Activated CD4-positive, alpha-beta memory T cell treated with anti-CD3 and anti-CD28 coated beads for 36 hours (primary cell): ENCODE data around the gene FNDC4. TPM values are rescaled to one million over a fixed set of nuclear protein-coding genes. Genes with fewer than 3 reads are reported as not detected.
A peak's percentile ranks its signal among the peaks of the same experiment; 100 is the strongest.

Experiments
- CTCF ChIA-PET: fragments of 350-600 bp; sonication (Branson Sonifier 250); formaldehyde crosslinking; loops from one replicate; lab custom pipeline; 2021; ENCODE audit warnings: antibody characterized with exemption, inconsistent platforms; lab: Charles Lee
- POLR2A ChIA-PET: fragments of 350-600 bp; sonication (Branson Sonifier 250); formaldehyde crosslinking; loops from one replicate; lab custom pipeline; 2021; ENCODE audit warnings: antibody characterized with exemption; lab: Charles Lee
- DNase-seq: peaks from one replicate; pipeline ENCODE4 v3.0.0-alpha.2; 2020
- H3K27ac Mint-ChIP-seq: one replicate; pipeline ENCODE4 v1.8.0; 2021; ENCODE audit warnings: mixed read lengths
- H3K27me3 Mint-ChIP-seq: one replicate; pipeline ENCODE4 v1.8.0; 2021; ENCODE audit warnings: mixed read lengths
- H3K36me3 Mint-ChIP-seq: one replicate; pipeline ENCODE4 v1.8.0; 2021; ENCODE audit warnings: mixed read lengths
- H3K4me1 Mint-ChIP-seq: one replicate; pipeline ENCODE4 v1.8.0; 2021; ENCODE audit warnings: low read depth, mixed read lengths
- H3K4me3 Mint-ChIP-seq: one replicate; pipeline ENCODE4 v1.8.0; 2021; ENCODE audit warnings: mild to moderate bottlenecking, mixed read lengths
- H3K9me3 Mint-ChIP-seq: one replicate; pipeline ENCODE4 v1.8.0; 2021; ENCODE audit warnings: mixed read lengths
- intact Hi-C: fragments of 100-400 bp; cut with micrococcal nuclease; formaldehyde crosslinking; loops from one replicate; pipeline ENCODE4 v1.15.1; 2023
- total RNA-seq, 2 experiments: library from RNA; stranded (reverse); gene quantifications; one replicate each; pipeline ENCODE4 v1.2.3, GENCODE V29; 2021

FNDC4 gene
- total RNA-seq, 2 experiments from 2014 or later = 0.22 to 0.38 TPM

- DNase-seq = no peak
- Mint-ChIP-seq H3K4me3 (peak overlapping the region; percentile 9), H3K4me1 (no peaks in the 10 kb centered on the region), H3K27me3 (no peaks in the 10 kb centered on the region), H3K36me3 (peaks cover 35% of the 10 kb centered on the region), H3K9me3 (no peaks in the 10 kb centered on the region), H3K27ac (no peak overlapping the region)
- POLR2A ChIA-PET = no interaction called here
- intact Hi-C loops = no loop called here
- CTCF ChIA-PET = no interaction called here
Measured at GRCh38 chr2:27442920-27443282, 52.1 kb downstream of the FNDC4 start.

GRCh38 chr2:27441958-27442919 is 52.8 kb downstream of the FNDC4 start, which contains the start of gene KRTCAP3:
KRTCAP3 (plus strand) TSS chr2:27442381; CDS start chr2:27442413, 32 bp downstream.
- intact Hi-C loops = no loop called here
- H3K4me1 Mint-ChIP-seq = no peaks in the 10 kb centered on the region
- H3K9me3 Mint-ChIP-seq = no peaks in the 10 kb centered on the region
- peak; percentile 43 for DNase-seq
- no peaks in the 10 kb centered on the region for H3K27me3 Mint-ChIP-seq
- peaks cover 37% of the 10 kb centered on the region for H3K36me3 Mint-ChIP-seq
- peak within 1 kb of the TSS; percentile 9 for H3K4me3 Mint-ChIP-seq
- H3K27ac Mint-ChIP-seq = no peak within 1 kb of the TSS
- CTCF ChIA-PET = no interaction called here
- POLR2A ChIA-PET = no interaction called here

Other genes with a start within 250 kb of the FNDC4 start
- gene SLC30A3, start 232.2 kb downstream of the FNDC4 start, total RNA-seq = under 1 TPM; 0.86 to 0.90 TPM
- under 1 TPM in 1 of 2 experiments, not detected in 1; 0.19 TPM for gene DNAJC5G, start 219.8 kb downstream of the FNDC4 start, total RNA-seq
- gene TRIM54, start 212.8 kb downstream of the FNDC4 start, total RNA-seq = not detected
- gene UCN, start 186.8 kb downstream of the FNDC4 start, total RNA-seq = 1 to 10 TPM; 1.8 to 1.9 TPM
- gene MPV17, start 172.1 kb downstream of the FNDC4 start, total RNA-seq = 10 to 100 TPM; 85.5 to 86.0 TPM
- gene GTF3C2, start 138.4 kb downstream of the FNDC4 start, total RNA-seq = 10 to 100 TPM; 55.2 to 64.5 TPM
- 10 to 100 TPM; 34.6 to 36.5 TPM for gene EIF2B4, start 124.9 kb downstream of the FNDC4 start, total RNA-seq
- gene SNX17, start 124.6 kb downstream of the FNDC4 start, total RNA-seq = 10 to 100 TPM; 91.2 to 93.2 TPM
- gene ZNF513, start 114.5 kb downstream of the FNDC4 start, total RNA-seq = 1 to 10 TPM; 8.6 to 9.7 TPM
- gene PPM1G, start 85.6 kb downstream of the FNDC4 start, total RNA-seq = 100 to 1,000 TPM; 127 to 132 TPM
- gene NRBP1, start 66.6 kb downstream of the FNDC4 start, total RNA-seq = 10 to 100 TPM; 80.8 to 82.7 TPM
- 1 to 10 TPM; 5.4 to 6.4 TPM for gene KRTCAP3, start 52.8 kb downstream of the FNDC4 start, total RNA-seq
- 1 to 10 TPM; 7.7 to 8.2 TPM for gene IFT172, start 5.5 kb downstream of the FNDC4 start, total RNA-seq
- gene GCKR, start 1.6 kb upstream of the FNDC4 start, total RNA-seq = not detected
- gene ZNF512, start 87.8 kb upstream of the FNDC4 start, total RNA-seq = 10 to 100 TPM; 27.4 to 30.0 TPM
- gene CCDC121, start 133.8 kb upstream of the FNDC4 start, total RNA-seq = under 1 TPM; 0.34 to 0.36 TPM
- gene GPN1, start 133.8 kb upstream of the FNDC4 start, total RNA-seq = 10 to 100 TPM; 54.4 to 56.8 TPM
- gene SUPT7L, start 168.4 kb upstream of the FNDC4 start, total RNA-seq = 10 to 100 TPM; 30.1 to 30.3 TPM
- 10 to 100 TPM; 26.5 TPM for gene SLC4A1AP, start 168.7 kb upstream of the FNDC4 start, total RNA-seq